HEK293T (cell line): ENCODE measurements around the gene CREB5.

Experiments used
- FOXA1 ChIP-seq: fragments of 450-650 bp; IDR thresholded peaks from 2 replicates; pipeline ENCODE4 v1.6.1; 2016; ENCODE audit warnings: mild to moderate bottlenecking
- LEF1 ChIP-seq: fragments of 450-650 bp; IDR thresholded peaks from 2 replicates; pipeline ENCODE4 v1.6.1; 2017; ENCODE audit warnings: mild to moderate bottlenecking, borderline replicate concordance
- NFRKB ChIP-seq: fragments of 450-650 bp; IDR thresholded peaks from 2 replicates; pipeline ENCODE4 v1.6.1; 2016; ENCODE audit warnings: mild to moderate bottlenecking, moderate library complexity
- SP1 ChIP-seq: fragments of 450-650 bp; IDR thresholded peaks from 2 replicates; pipeline ENCODE4 v1.6.1; 2017
- TARDBP ChIP-seq: fragments of 450-650 bp; IDR thresholded peaks from 2 replicates; pipeline ENCODE4 v1.6.1; 2016
- ZNF384 ChIP-seq: fragments of 450-650 bp; IDR thresholded peaks from 2 replicates; pipeline ENCODE4 v1.6.1; 2016

DNA sequence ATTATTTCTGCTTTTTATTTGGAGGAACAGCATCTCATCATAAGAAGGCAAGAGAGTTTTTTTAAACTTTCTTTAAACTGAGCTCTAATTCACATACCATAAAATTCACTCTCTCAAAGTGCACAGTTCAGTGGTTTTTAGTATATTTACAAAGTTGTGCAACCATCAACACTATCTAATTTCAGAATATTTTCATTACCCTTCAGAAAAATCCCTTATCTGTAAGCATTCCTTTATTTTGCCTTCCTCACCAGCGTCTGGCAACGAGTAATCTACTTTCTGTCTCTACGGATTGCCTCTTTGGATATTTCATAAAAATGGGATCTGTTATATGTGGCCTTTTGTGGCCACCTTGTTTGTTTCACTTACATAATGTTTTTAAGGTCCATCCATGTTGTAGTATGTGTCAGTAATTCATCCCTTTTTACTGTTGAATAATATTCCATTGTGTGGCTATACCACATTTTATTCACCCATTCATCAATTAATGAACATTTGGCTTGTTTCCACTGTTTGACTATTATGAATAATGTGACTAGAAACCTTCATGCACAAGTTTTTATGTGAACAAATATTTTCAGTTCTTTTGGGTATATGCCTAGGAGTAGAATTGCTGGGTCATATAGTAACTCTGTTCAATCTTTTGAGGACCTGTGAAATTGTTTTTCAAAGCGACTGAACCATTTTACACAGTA lies 364.3 kb downstream of the CREB5 start:
- TF ChIP-seq SP1 (no peak), LEF1 (no peak), ZNF384 (no peak), TARDBP (no peak), FOXA1 (no peak), NFRKB (no peak)
